Gastrocnemius medialis (tissue), 4 donors: ENCODE data around the gene CDKL2. TPM values are rescaled to one million over a fixed set of nuclear protein-coding genes. Genes with fewer than 3 reads are reported as not detected.

Experiments
- ATAC-seq, 2 donors: fragments of 150-250 bp; one replicate each; pipeline ENCODE4 v1.9.1; 2016
- DNase-seq, 2 donors: peaks; one replicate each; pipeline ENCODE4 v3.0.0-alpha.2; 2019
- H3K27ac ChIP-seq, 4 donors: fragments of 200-600 bp; sonication (generic); 1 replicate in 1 of 4; 2 replicates in 3 of 4; pipeline ENCODE4 v1.5.1; 2016 to 2018; ENCODE audit warnings: mild to moderate bottlenecking in 2 of 4, moderate library complexity in 1 of 4
- H3K27me3 ChIP-seq, 3 donors: fragments of 200-600 bp; sonication (generic) in 2 of 3; 1 replicate in 1 of 3; 2 replicates in 2 of 3; pipeline versions ENCODE4 v1.5.1 to v1.6.0; 2016 to 2019; ENCODE audit warnings: mild to moderate bottlenecking in 1 of 3, moderate library complexity in 1 of 3
- H3K36me3 ChIP-seq, 2 donors: fragments of 200-600 bp; sonication (generic) in 1 of 2; one replicate each; pipeline ENCODE4 v1.5.1; 2017 to 2018
- H3K4me1 ChIP-seq, 2 donors: fragments of 200-600 bp; sonication (generic) in 1 of 2; one replicate each; pipeline ENCODE4 v1.5.1; 2016 to 2017; ENCODE audit warnings: mild to moderate bottlenecking in 2 of 2
- H3K4me3 ChIP-seq, 4 donors: fragments of 200-600 bp; sonication (generic) in 3 of 4; 1 replicate in 1 of 4; 2 replicates in 3 of 4; pipeline ENCODE4 v1.5.1; 2016 to 2019; ENCODE audit warnings: mild to moderate bottlenecking in 2 of 4
- H3K9me3 ChIP-seq, 3 donors: fragments of 200-600 bp; sonication (generic) in 2 of 3; 1 replicate in 1 of 3; 2 replicates in 2 of 3; pipeline ENCODE4 v1.5.1; 2016 to 2019
- CTCF ChIP-seq, 5 experiments: fragments of 450-650 bp in 3 of 5; fragments of 200-600 bp in 2 of 5; sonication (generic) in 2 of 5; IDR thresholded peaks in 4 of 5; conservative IDR thresholded peaks in 1 of 5; 1 replicate in 4 of 5; 2 replicates in 1 of 5; pipeline ENCODE4 v1.5.1; 2016 to 2019; ENCODE audit warnings: antibody characterized with exemption in 5 of 5, mild to moderate bottlenecking in 3 of 5, moderate library complexity in 3 of 5
- POLR2A ChIP-seq, 2 donors: fragments of 450-650 bp; IDR thresholded peaks; one replicate each; pipeline ENCODE4 v1.6.1; 2017; ENCODE audit warnings: antibody characterized with exemption in 2 of 2, mild to moderate bottlenecking in 2 of 2, moderate library complexity in 2 of 2
- in situ Hi-C, 4 donors: fragments of 200-750 bp; cut with MboI; loops; one replicate each; pipeline versions ENCODE4 v1.15.0 to v1.8.0; 2017; ENCODE audit warnings: low sequenced_read_pairs in 4 of 4
- intact Hi-C: fragments of 100-400 bp; cut with DNase I; formaldehyde crosslinking; loops from one replicate; pipeline ENCODE4 v1.15.1; 2023; ENCODE audit warnings: low total_unique reads
- total RNA-seq, 4 donors: library from RNA; depleted of rRNA; stranded (reverse); fragments of >200 nt; gene quantifications; one replicate each; pipeline versions ENCODE4 v1.1.0 to v1.2.3, GENCODE V29; 2016

The CDKL2 gene
- total RNA-seq, 4 donors from 2014 or later, result not detected

DNA sequence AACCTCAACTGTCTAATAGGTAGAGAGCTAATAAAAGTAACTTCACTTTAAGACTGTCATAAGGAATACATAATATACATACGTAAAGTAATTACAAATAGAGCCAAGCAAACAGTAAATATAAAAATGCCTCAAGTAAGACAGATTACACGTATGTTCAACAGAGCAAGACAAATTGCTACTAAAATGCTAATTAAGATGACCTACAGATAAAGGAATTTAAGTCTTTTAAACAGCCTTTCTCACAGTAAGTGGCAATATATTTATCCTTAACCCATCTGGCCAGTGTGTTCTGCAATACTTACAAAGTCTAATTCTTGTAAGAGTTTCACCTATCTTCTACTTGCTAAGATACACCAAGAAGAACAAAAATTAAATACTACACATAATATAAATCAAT is 30.2 kb upstream of the CDKL2 start:
- TF ChIP-seq POLR2A (IDR thresholded peaks at IDR 0.05), result no peak
- TF ChIP-seq CTCF (IDR thresholded peaks at IDR 0.05 in 4 of 5, conservative IDR thresholded peaks at IDR 0.05 in 1 of 5), result no peak
- peaks cover 10 to 13% of the 10 kb centered on the region in 2 donors for H3K4me1 ChIP-seq
- ATAC-seq (no peak), DNase-seq (no peak)
- H3K36me3 ChIP-seq, result peaks cover 0 to 53% of the 10 kb centered on the region in 2 donors
- H3K27me3 ChIP-seq, result no peaks in the 10 kb centered on the region
- in situ Hi-C loops, result loop anchor here in 1 of 4 donors (25.0 kb wide), 1 partner anchor 102 kb away; no protein-coding TSS in a partner anchor
- H3K27ac ChIP-seq, result peak overlapping the region in 1 of 4 donors; percentile 8
- intact Hi-C loops, result no loop called here
- no peak overlapping the region for H3K4me3 ChIP-seq
- no peaks in the 10 kb centered on the region for H3K9me3 ChIP-seq

DNA sequence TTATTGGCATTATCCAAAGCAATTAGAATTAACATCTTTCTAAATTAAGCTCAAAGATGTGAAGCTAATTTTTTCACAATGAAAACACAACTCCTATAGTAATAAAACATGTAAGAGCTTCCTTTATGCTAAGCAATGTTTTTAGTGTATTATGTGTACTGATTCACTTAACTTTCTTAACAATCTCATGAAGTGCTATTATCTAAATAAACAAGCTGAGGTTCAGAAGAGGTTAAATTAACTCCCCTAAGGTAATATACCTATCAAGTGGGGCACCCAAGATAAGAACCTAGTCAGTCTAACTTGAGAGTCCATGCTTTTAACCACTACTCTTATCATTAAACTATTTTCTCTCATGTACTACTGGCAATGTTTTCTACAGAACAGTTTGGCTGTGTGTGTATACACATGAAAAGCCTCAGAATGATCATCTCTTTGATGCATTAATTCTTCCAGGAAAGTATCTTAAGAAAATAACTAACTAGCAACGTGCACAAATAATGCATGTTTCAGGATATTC is 29.2 kb upstream of the CDKL2 start:
- DNase-seq, result no peak
- no peaks in the 10 kb centered on the region for H3K27me3 ChIP-seq
- in situ Hi-C loops (loop anchor here in 1 of 4 donors (25.0 kb wide), 1 partner anchor 103 kb away; no protein-coding TSS in a partner anchor), intact Hi-C loops (loop anchor here (10.0 kb wide), 1 partner anchor 125 kb away; no protein-coding TSS in a partner anchor)
- H3K9me3 ChIP-seq, result no peaks in the 10 kb centered on the region
- no peak for ATAC-seq
- peaks cover 5 to 10% of the 10 kb centered on the region in 2 donors for H3K4me1 ChIP-seq
- no peak overlapping the region for H3K4me3 ChIP-seq
- H3K36me3 ChIP-seq, result peaks cover 0 to 62% of the 10 kb centered on the region in 2 donors
- H3K27ac ChIP-seq, result no peak overlapping the region
- TF ChIP-seq POLR2A (IDR thresholded peaks at IDR 0.05) (no peak), CTCF (IDR thresholded peaks at IDR 0.05 in 4 of 5, conservative IDR thresholded peaks at IDR 0.05 in 1 of 5) (no peak)

DNA sequence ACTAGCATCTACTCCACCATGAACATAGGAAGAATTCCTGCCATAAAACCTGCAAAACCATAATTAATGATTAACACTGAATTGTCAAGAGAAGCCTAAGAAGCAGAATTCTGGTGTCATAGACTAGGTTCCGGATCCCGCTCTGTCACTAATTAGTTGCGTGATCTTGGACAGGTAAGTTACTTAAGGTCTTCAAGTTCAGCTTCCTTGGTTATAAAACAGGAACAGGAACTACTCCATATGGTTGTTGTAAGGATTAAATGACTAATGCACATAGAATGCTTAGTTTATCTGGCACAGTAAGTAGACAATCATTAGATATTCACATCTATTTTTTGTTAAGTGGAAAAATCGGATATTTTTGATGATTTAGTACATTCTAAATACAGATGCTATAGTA is 28.5 kb upstream of the CDKL2 start:
- no peak for DNase-seq
- H3K9me3 ChIP-seq, result no peaks in the 10 kb centered on the region
- H3K4me1 ChIP-seq, result peaks cover 5 to 10% of the 10 kb centered on the region in 2 donors
- H3K27ac ChIP-seq, result no peak overlapping the region
- TF ChIP-seq CTCF (IDR thresholded peaks at IDR 0.05 in 4 of 5, conservative IDR thresholded peaks at IDR 0.05 in 1 of 5), result no peak
- no peaks in the 10 kb centered on the region for H3K27me3 ChIP-seq
- no peak for ATAC-seq
- no peak overlapping the region for H3K4me3 ChIP-seq
- intact Hi-C loops (loop anchor here (10.0 kb wide), 1 partner anchor 126 kb away; no protein-coding TSS in a partner anchor), in situ Hi-C loops (loop anchor here in 1 of 4 donors (25.0 kb wide), 1 partner anchor 103 kb away; no protein-coding TSS in a partner anchor)
- H3K36me3 ChIP-seq, result peaks cover 0 to 69% of the 10 kb centered on the region in 2 donors

- Histone ChIP-seq H3K4me3 (no peak overlapping the region), H3K36me3 (peaks cover 0 to 82% of the 10 kb centered on the region in 2 donors), H3K9me3 (no peaks in the 10 kb centered on the region), H3K27me3 (no peaks in the 10 kb centered on the region), H3K4me1 (no peaks in the 10 kb centered on the region), H3K27ac (no peak overlapping the region)
- in situ Hi-C loops, result loop anchor here in 1 of 4 donors (25.0 kb wide), 1 partner anchor 107 kb away; no protein-coding TSS in a partner anchor
- TF ChIP-seq CTCF (IDR thresholded peaks at IDR 0.05 in 4 of 5, conservative IDR thresholded peaks at IDR 0.05 in 1 of 5) (no peak), POLR2A (IDR thresholded peaks at IDR 0.05) (no peak)
- DNase-seq (no peak), ATAC-seq (no peak)
- intact Hi-C loops, result loop anchor here (2.0 to 10.0 kb wide), 2 partner anchors 69 to 129 kb away; partner anchors contain the start of gene USO1
These were observed 25.2 kb upstream of the CDKL2 start for GRCh38 chr4:75655562-75655961.
